ENCODE data around the gene ATF7IP. TPM values are rescaled to one million over a fixed set of nuclear protein-coding genes. Genes with fewer than 3 reads are reported as not detected.

The ATF7IP gene
- total RNA-seq, 1 donor = 33.2 TPM

- DNase-seq (ENCODE audit: low read depth) = no peak
- no peak overlapping the region for H3K4me3 ChIP-seq (ENCODE audit: low read depth, low read length)
- no peak for TF ChIP-seq CTCF (IDR thresholded peaks at IDR 0.05; ENCODE audit: insufficient read depth, low read depth, low read length)
Observed at GRCh38 chr12:14431975-14432374, 66.5 kb downstream of the ATF7IP start.

GRCh38 chr12:14435627-14436026 is 70.1 kb downstream of the ATF7IP start:
- DNase-seq (ENCODE audit: low read depth) = no peak
- no peak for TF ChIP-seq CTCF (IDR thresholded peaks at IDR 0.05; ENCODE audit: insufficient read depth, low read depth, low read length)
- no peak overlapping the region for H3K4me3 ChIP-seq (ENCODE audit: low read depth, low read length)

GRCh38 chr12:14442221-14442881 is 76.9 kb downstream of the ATF7IP start:
- H3K4me3 ChIP-seq (ENCODE audit: low read depth, low read length) = no peak overlapping the region
- no peak for DNase-seq (ENCODE audit: low read depth)
- no peak for TF ChIP-seq CTCF (IDR thresholded peaks at IDR 0.05; ENCODE audit: insufficient read depth, low read depth, low read length)

GRCh38 chr12:14443531-14443930 is 78.0 kb downstream of the ATF7IP start:
- no peak for TF ChIP-seq CTCF (IDR thresholded peaks at IDR 0.05; ENCODE audit: insufficient read depth, low read depth, low read length)
- DNase-seq (ENCODE audit: low read depth) = no peak
- no peak overlapping the region for H3K4me3 ChIP-seq (ENCODE audit: low read depth, low read length)

- DNase-seq (ENCODE audit: low read depth) = no peak
- no peak overlapping the region for H3K4me3 ChIP-seq (ENCODE audit: low read depth, low read length)
- no peak for TF ChIP-seq CTCF (IDR thresholded peaks at IDR 0.05; ENCODE audit: insufficient read depth, low read depth, low read length)
Observed at GRCh38 chr12:14450479-14450878, 85.0 kb downstream of the ATF7IP start.

GRCh38 chr12:14452336-14452735 is 86.9 kb downstream of the ATF7IP start:
- DNase-seq (ENCODE audit: low read depth) = no peak
- no peak overlapping the region for H3K4me3 ChIP-seq (ENCODE audit: low read depth, low read length)
- no peak for TF ChIP-seq CTCF (IDR thresholded peaks at IDR 0.05; ENCODE audit: insufficient read depth, low read depth, low read length)

GRCh38 chr12:14452865-14453264 is 87.4 kb downstream of the ATF7IP start:
- TF ChIP-seq CTCF (IDR thresholded peaks at IDR 0.05; ENCODE audit: insufficient read depth, low read depth, low read length) = no peak
- H3K4me3 ChIP-seq (ENCODE audit: low read depth, low read length) = no peak overlapping the region
- no peak for DNase-seq (ENCODE audit: low read depth)

All from fibroblast of villous mesenchyme (primary cell).